PC-9 (cell line): ENCODE data around the gene PAEP. TPM values are rescaled to one million over a fixed set of nuclear protein-coding genes. Genes with fewer than 3 reads are reported as not detected.

Experiments used
- BruUV-seq: library from RNA; stranded (reverse); fragments of 400-500 nt; replicated peaks from 2 replicates; lab custom pipeline; 2021; lab: Mats Ljungman, UMichigan
- CTCF ChIA-PET: fragments of 300-600 bp; sonication (Branson Sonifier 250); formaldehyde crosslinking; loops from one replicate; lab custom pipeline; 2022; ENCODE audit warnings: antibody characterized with exemption; lab: Charles Lee
- POLR2A ChIA-PET: fragments of 300-600 bp; sonication (Branson Sonifier 250); formaldehyde crosslinking; loops from one replicate; lab custom pipeline; 2022; ENCODE audit warnings: antibody characterized with exemption; ENCODE audit not compliant: unreplicated experiment; lab: Charles Lee
- DNase-seq, 2 experiments: peaks; one replicate each; pipeline versions ENCODE4 v3.0.0 to v3.0.0-alpha.2; 2015 to 2022; ENCODE audit warnings: mixed read lengths in 1 of 2
- H2AFZ ChIP-seq: fragments of 200-600 bp; sonication (generic); 2 replicates; pipeline ENCODE4 v1.8.1; 2017; ENCODE audit warnings: antibody characterized with exemption
- H3F3A ChIP-seq: fragments of 200-600 bp; sonication (generic); 2 replicates; pipeline ENCODE4 v1.8.1; 2017; ENCODE audit warnings: antibody characterized with exemption, mild to moderate bottlenecking, low read depth; ENCODE audit not compliant: insufficient read depth
- H3K27ac ChIP-seq: fragments of 200-600 bp; sonication (generic); 2 replicates; pipeline ENCODE4 v1.6.1; 2016; ENCODE audit warnings: mixed run types
- H3K27me3 ChIP-seq: fragments of 200-600 bp; sonication (generic); 2 replicates; pipeline ENCODE4 v1.6.1; 2016; ENCODE audit warnings: low read depth, mixed run types; ENCODE audit not compliant: insufficient read depth
- H3K36me3 ChIP-seq: fragments of 200-600 bp; sonication (generic); 2 replicates; pipeline ENCODE4 v1.6.1; 2016; ENCODE audit warnings: low read depth, mixed run types
- H3K4me1 ChIP-seq: fragments of 200-600 bp; sonication (generic); replicated peaks from 2 replicates; pipeline ENCODE4 v1.6.1; 2016; ENCODE audit warnings: mixed run types; ENCODE audit not compliant: insufficient read depth
- H3K4me2 ChIP-seq: fragments of 200-600 bp; sonication (generic); 2 replicates; pipeline ENCODE4 v1.6.1; 2017; ENCODE audit warnings: mixed run types
- H3K4me3 ChIP-seq: fragments of 200-600 bp; sonication (generic); 2 replicates; pipeline ENCODE4 v1.6.1; 2016; ENCODE audit warnings: mixed run types
- H3K79me2 ChIP-seq: fragments of 200-600 bp; sonication (generic); 2 replicates; pipeline ENCODE4 v1.6.1; 2017; ENCODE audit warnings: low read depth, mixed run types
- H3K9me2 ChIP-seq: fragments of 200-600 bp; sonication (generic); 2 replicates; pipeline ENCODE4 v1.8.1; 2017; ENCODE audit warnings: mild to moderate bottlenecking; ENCODE audit not compliant: insufficient read depth
- H3K9me3 ChIP-seq: fragments of 200-600 bp; sonication (generic); 2 replicates; pipeline ENCODE4 v1.8.1; 2016; ENCODE audit warnings: low read depth; ENCODE audit not compliant: insufficient read depth
- H4K20me1 ChIP-seq: fragments of 200-600 bp; sonication (generic); 2 replicates; pipeline ENCODE4 v1.8.1; 2017; ENCODE audit not compliant: insufficient read depth
- CTCF ChIP-seq: fragments of 200-600 bp; sonication (generic); conservative IDR thresholded peaks from 2 replicates; pipeline ENCODE4 v1.6.1; 2017; ENCODE audit warnings: mixed run types, antibody characterized with exemption, mild to moderate bottlenecking, moderate library complexity
- EZH2 ChIP-seq: fragments of 200-600 bp; sonication (generic); IDR thresholded peaks from 2 replicates; pipeline ENCODE4 v1.8.0; 2017; ENCODE audit warnings: antibody characterized with exemption, low read depth
- intact Hi-C: fragments of 100-400 bp; cut with micrococcal nuclease; formaldehyde crosslinking; loops from one replicate; pipeline ENCODE4 v1.10.0; 2022; ENCODE audit not compliant: unreplicated experiment
- total RNA-seq: library from RNA; stranded (reverse); gene quantifications from 2 replicates; pipeline ENCODE4 v1.2.3, GENCODE V29; 2021

The PAEP gene
- total RNA-seq, 1 experiment from 2014 or later = not detected

DNA sequence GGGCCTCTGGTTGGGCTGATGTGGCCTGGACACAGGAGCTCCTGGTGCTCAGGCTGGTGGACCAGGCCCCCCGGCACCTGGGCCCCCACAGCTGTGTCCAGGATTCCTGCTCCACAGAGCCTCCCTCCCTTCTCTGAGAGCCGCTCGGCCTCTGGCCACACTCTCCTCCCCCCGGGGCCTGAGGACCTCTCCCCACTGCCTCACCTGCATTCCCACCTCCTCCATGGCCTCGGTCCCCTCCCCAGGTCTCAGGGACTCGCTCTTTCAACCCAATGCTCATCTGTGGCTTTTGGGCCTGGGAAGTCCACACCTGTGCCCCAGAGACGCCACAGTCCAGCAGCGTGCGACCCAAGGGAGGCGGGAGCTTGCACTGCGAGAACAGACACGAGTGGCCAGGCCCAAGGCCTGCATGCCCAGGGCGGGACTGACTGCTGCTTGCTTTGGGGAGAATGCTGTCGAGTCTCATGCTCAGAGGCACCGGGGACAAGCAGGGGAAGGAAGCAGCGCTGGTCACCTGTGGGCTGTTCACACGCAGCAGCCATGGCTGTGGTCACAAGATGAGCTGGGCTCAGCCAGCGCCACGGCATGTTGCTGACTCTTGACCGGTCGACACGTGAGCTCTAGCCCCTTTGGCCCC, 14.6 kb downstream of the PAEP start:
- Histone ChIP-seq H3K79me2 (no peaks in the 10 kb centered on the region), H3K4me3 (no peak overlapping the region), H3F3A (no peaks in the 10 kb centered on the region), H3K4me2 (no peak overlapping the region), H3K27ac (no peak overlapping the region), H3K4me1 (no peaks in the 10 kb centered on the region), H2AFZ (no peak overlapping the region), H4K20me1 (no peaks in the 10 kb centered on the region), H3K36me3 (no peaks in the 10 kb centered on the region), H3K9me3 (no peaks in the 10 kb centered on the region), H3K27me3 (peaks cover 70% of the 10 kb centered on the region), H3K9me2 (no peaks in the 10 kb centered on the region; the same call in 1 of the 2 replicates)
- intact Hi-C loops = no loop called here
- POLR2A ChIA-PET = no interaction called here
- no TSS peak for BruUV-seq
- DNase-seq = no peak
- no peak for TF ChIP-seq CTCF
- no peak for TF ChIP-seq EZH2
- CTCF ChIA-PET = no interaction called here

DNA sequence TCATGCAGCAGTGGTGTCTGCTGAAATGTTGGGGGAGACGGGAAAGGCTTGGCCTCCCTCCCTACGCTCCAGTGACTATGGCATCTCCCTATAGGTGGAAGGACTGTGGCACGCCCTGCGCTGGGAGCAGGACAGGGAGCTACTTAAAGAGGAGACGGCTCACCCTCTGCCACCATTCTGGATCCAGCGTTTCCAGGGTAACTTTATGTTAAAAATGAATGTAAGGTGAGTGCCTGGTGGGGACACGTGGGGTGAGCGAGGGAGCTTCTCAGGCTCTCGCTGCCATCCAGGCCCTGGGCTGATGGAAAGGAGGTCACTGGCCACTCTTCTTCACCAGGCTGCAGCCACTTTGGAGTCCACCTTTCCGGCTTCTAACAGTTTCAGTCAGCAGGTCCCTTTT, 15.7 kb downstream of the PAEP start:
- ChIA-PET CTCF (no interaction called here), POLR2A (no interaction called here)
- Histone ChIP-seq H2AFZ (no peak overlapping the region), H3K27ac (no peak overlapping the region), H3K27me3 (peaks cover 68% of the 10 kb centered on the region), H3K36me3 (no peaks in the 10 kb centered on the region), H3K9me3 (no peaks in the 10 kb centered on the region), H3K4me1 (no peaks in the 10 kb centered on the region), H3K79me2 (no peaks in the 10 kb centered on the region), H4K20me1 (no peaks in the 10 kb centered on the region), H3K4me2 (no peak overlapping the region), H3K4me3 (no peak overlapping the region), H3K9me2 (no peaks in the 10 kb centered on the region; the same call in 1 of the 2 replicates), H3F3A (no peaks in the 10 kb centered on the region)
- intact Hi-C loops = no loop called here
- DNase-seq = no peak
- no peak for TF ChIP-seq EZH2
- TF ChIP-seq CTCF = no peak
- no TSS peak for BruUV-seq

DNA sequence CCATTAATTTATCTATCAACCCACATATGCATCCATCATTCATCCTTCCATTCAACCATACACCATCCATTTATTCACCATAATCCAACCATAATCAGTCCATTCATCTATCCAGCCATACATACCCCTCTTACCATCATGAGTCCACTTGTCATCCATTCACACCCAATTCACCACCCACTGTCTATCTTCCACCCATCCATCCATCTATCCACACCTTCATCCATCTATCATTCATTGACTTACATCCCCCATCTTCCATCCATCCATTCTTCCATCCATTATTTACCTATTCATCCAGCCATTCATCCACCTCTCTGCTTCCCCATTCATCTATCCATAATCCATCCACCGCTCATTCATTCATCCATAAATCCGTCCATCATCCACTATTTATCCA, 17.8 kb downstream of the PAEP start:
- H3K27ac ChIP-seq = no peak overlapping the region
- POLR2A ChIA-PET = no interaction called here
- BruUV-seq = no TSS peak
- no peaks in the 10 kb centered on the region for H3K9me3 ChIP-seq
- H2AFZ ChIP-seq = no peak overlapping the region
- no peak overlapping the region for H3K4me3 ChIP-seq
- H3F3A ChIP-seq = no peaks in the 10 kb centered on the region
- intact Hi-C loops = no loop called here
- no peak overlapping the region for H3K4me2 ChIP-seq
- no peaks in the 10 kb centered on the region for H3K36me3 ChIP-seq
- peaks cover 63% of the 10 kb centered on the region for H3K27me3 ChIP-seq
- no peaks in the 10 kb centered on the region for H3K9me2 ChIP-seq
- no peaks in the 10 kb centered on the region for H3K4me1 ChIP-seq
- H3K79me2 ChIP-seq = no peaks in the 10 kb centered on the region
- CTCF ChIA-PET = no interaction called here
- DNase-seq = no peak
- no peak for TF ChIP-seq EZH2
- no peak for TF ChIP-seq CTCF
- H4K20me1 ChIP-seq = no peaks in the 10 kb centered on the region
